A549 (cell line): ENCODE measurements around the gene RSPH4A. TPM values are rescaled to one million over a fixed set of nuclear protein-coding genes. Genes with fewer than 3 reads are reported as not detected.
A peak's percentile ranks its signal among the peaks of the same experiment; 100 is the strongest.
"Not testable (repeated sequence)": the region's sequence is repeated elsewhere in the genome, so short reads cannot be mapped to it uniquely, and the experiment has no call there.

Source experiments
- ATAC-seq, 2 experiments: fragments of 200-7000 bp in 1 of 2; fragments of >200 bp in 1 of 2; cut with Nextera tagmentation in 1 of 2; cut with Tn5 transposase in 1 of 2; 3 replicates each; pipeline versions ENCODE4 v1.8.0 to v1.9.1; 2018 to 2020; ENCODE audit warnings: mild to moderate bottlenecking in 1 of 2, moderate library complexity in 1 of 2
- CTCF ChIA-PET: fragments of 300-600 bp; sonication (Branson Sonifier 250); formaldehyde crosslinking; extraction: SDS; loops from one replicate; lab custom pipeline; 2021; ENCODE audit warnings: antibody characterized with exemption, inconsistent platforms; lab: Yijun Ruan, JAX
- POLR2A ChIA-PET: fragments of 350-600 bp; formaldehyde crosslinking; extraction: SDS; loops from one replicate; lab custom pipeline; 2021; ENCODE audit warnings: antibody characterized with exemption, inconsistent platforms; lab: Yijun Ruan, JAX
- DNase-seq, 2 experiments: peaks; one replicate each; pipeline versions ENCODE4 v3.0.0 to v3.0.0-alpha.2; 2011 to 2016; ENCODE audit warnings: low read depth in 1 of 2, low spot score in 1 of 2
- FAIRE-seq: peaks from 2 replicates; lab custom pipeline; 2011; peaks lifted over from hg19 to GRCh38; lab: Jason Lieb, UNC
- H3K27ac ChIP-seq, 2 experiments: fragments of >200 bp; sonication (Bioruptor Twin); formaldehyde crosslinking; 3 replicates each; pipeline ENCODE4 v1.5.1; 2016 to 2017
- H3K4me1 ChIP-seq: fragments of >200 bp; sonication (Bioruptor Twin); formaldehyde crosslinking; 3 replicates; pipeline ENCODE4 v1.6.1; 2016
- H3K4me2 ChIP-seq: fragments of >200 bp; sonication (Bioruptor Twin); formaldehyde crosslinking; 3 replicates; pipeline ENCODE4 v1.6.1; 2016
- H3K4me3 ChIP-seq: fragments of >200 bp; sonication (Bioruptor Twin); formaldehyde crosslinking; 3 replicates; pipeline ENCODE4 v1.5.1; 2016
- H3K9me3 ChIP-seq: fragments of >200 bp; sonication (Bioruptor Twin); formaldehyde crosslinking; 3 replicates; pipeline ENCODE4 v1.6.1; 2016
- CBX8 ChIP-seq: fragments of 200-600 bp; sonication (generic); IDR thresholded peaks from 2 replicates; pipeline ENCODE4 v1.6.1; 2016
- CHD2 ChIP-seq: fragments of 150-350 bp; IDR thresholded peaks from 2 replicates; pipeline ENCODE4 v1.6.1; 2014; ENCODE audit warnings: low read length; ENCODE audit not compliant: partially characterized antibody
- CHD4 ChIP-seq: fragments of 200-600 bp; sonication (generic); IDR thresholded peaks from 2 replicates; pipeline ENCODE4 v1.6.1; 2016; ENCODE audit warnings: antibody characterized with exemption, mild to moderate bottlenecking, borderline replicate concordance
- CTCF ChIP-seq: fragments of >200 bp; sonication (Bioruptor Twin); formaldehyde crosslinking; IDR thresholded peaks from 3 replicates; pipeline ENCODE4 v1.5.1; 2016
- EP300 ChIP-seq, 2 experiments: fragments of >200 bp; sonication (Bioruptor Twin); formaldehyde crosslinking; IDR thresholded peaks; 2 replicates in 1 of 2; 3 replicates in 1 of 2; pipeline ENCODE4 v1.6.1; 2016 to 2017
- ESRRA ChIP-seq: fragments of 150-350 bp; IDR thresholded peaks from 2 replicates; pipeline ENCODE4 v1.6.1; 2014; ENCODE audit warnings: mild to moderate bottlenecking, low read length, borderline replicate concordance
- HDAC2 ChIP-seq: fragments of 200-600 bp; sonication (generic); IDR thresholded peaks from 2 replicates; pipeline ENCODE4 v1.6.1; 2016
- MAX ChIP-seq: IDR thresholded peaks from 2 replicates; pipeline ENCODE4 v1.6.1; 2012
- MYC ChIP-seq: IDR thresholded peaks from 2 replicates; pipeline ENCODE4 v1.6.1; 2012; ENCODE audit warnings: mild to moderate bottlenecking, inconsistent platforms, low read length, improper control_type of control experiment, borderline replicate concordance
- NR3C1 ChIP-seq: fragments of >200 bp; sonication (Bioruptor Twin); formaldehyde crosslinking; IDR thresholded peaks from 3 replicates; pipeline ENCODE4 v1.6.1; 2017
- PHF8 ChIP-seq: fragments of 200-600 bp; sonication (generic); IDR thresholded peaks from 2 replicates; pipeline ENCODE4 v1.6.1; 2016; ENCODE audit warnings: low read depth, mild to moderate bottlenecking, antibody characterized with exemption, moderate library complexity, borderline replicate concordance
- RCOR1 ChIP-seq: fragments of 150-350 bp; IDR thresholded peaks from 2 replicates; pipeline ENCODE4 v1.6.1; 2014; ENCODE audit warnings: antibody characterized with exemption, low read length, low read depth
- RFX5 ChIP-seq: fragments of 450-650 bp; IDR thresholded peaks from 2 replicates; pipeline ENCODE4 v1.7.1; 2014; ENCODE audit warnings: antibody characterized with exemption, mild to moderate bottlenecking, moderate library complexity
- SREBF2 ChIP-seq: fragments of 450-650 bp; IDR thresholded peaks from 2 replicates; pipeline ENCODE4 v1.6.1; 2014; ENCODE audit warnings: mild to moderate bottlenecking, moderate library complexity
- TFCP2L1 ChIP-seq: fragments of 250-450 bp; sonication (Bioruptor Pico); IDR thresholded peaks from 2 replicates; pipeline ENCODE4 v1.5.0; 2021; ENCODE audit warnings: mild to moderate bottlenecking
- TP53 ChIP-seq: fragments of 250-450 bp; sonication (Bioruptor Pico); IDR thresholded peaks from 2 replicates; pipeline ENCODE4 v1.5.0; 2021; ENCODE audit warnings: mild to moderate bottlenecking, moderate library complexity
- ZC3H11A ChIP-seq: fragments of 450-650 bp; IDR thresholded peaks from 2 replicates; pipeline ENCODE4 v1.6.1; 2014; ENCODE audit warnings: antibody characterized with exemption, mild to moderate bottlenecking
- ZFP36 ChIP-seq: fragments of 450-650 bp; IDR thresholded peaks from 2 replicates; pipeline ENCODE4 v1.6.1; 2014; ENCODE audit warnings: borderline replicate concordance; ENCODE audit not compliant: partially characterized antibody
- ZNF302 ChIP-seq: fragments of 250-450 bp; sonication (Bioruptor Pico); IDR thresholded peaks from 2 replicates; pipeline ENCODE4 v1.9.0; 2021; ENCODE audit warnings: inconsistent platforms, mild to moderate bottlenecking, moderate library complexity
- WGBS: methylation state at CpG from one replicate; pipeline ENCODE4 v1.1.6; 2017; ENCODE audit errors: missing lambda C conversion rate; 5-methylcytosine and 5-hydroxymethylcytosine counted together
- polyA plus RNA-seq, 4 experiments: library from polyadenylated mRNA; depleted of rRNA in 3 of 4; stranded (reverse); fragments of >200 nt; fragmentation: RNase III in 1 of 4; extraction: RNeasy Plus Mini Kit Qiagen cat#74134 plus additional on column Dnase treatment in 1 of 4; gene quantifications; 2 replicates in 3 of 4; 3 replicates in 1 of 4; pipeline ENCODE4 v1.2.3, GENCODE V29; 2011 to 2017
- TF ChIP-seq, protein P1 (sequence below): fragments of >200 bp; sonication (Bioruptor Twin); formaldehyde crosslinking; IDR thresholded peaks from 2 replicates; pipeline ENCODE4 v1.6.1; 2016
- TF ChIP-seq, protein P2 (sequence below): fragments of 250-450 bp; sonication (Bioruptor Pico); IDR thresholded peaks from 2 replicates; pipeline ENCODE4 v1.5.0; 2021; ENCODE audit warnings: mild to moderate bottlenecking, moderate library complexity, borderline replicate concordance

The RSPH4A gene
- polyA plus RNA-seq, 2 of the 4 experiments (the other 2 are of a cell fraction): 0.13 to 0.28 TPM

DNA sequence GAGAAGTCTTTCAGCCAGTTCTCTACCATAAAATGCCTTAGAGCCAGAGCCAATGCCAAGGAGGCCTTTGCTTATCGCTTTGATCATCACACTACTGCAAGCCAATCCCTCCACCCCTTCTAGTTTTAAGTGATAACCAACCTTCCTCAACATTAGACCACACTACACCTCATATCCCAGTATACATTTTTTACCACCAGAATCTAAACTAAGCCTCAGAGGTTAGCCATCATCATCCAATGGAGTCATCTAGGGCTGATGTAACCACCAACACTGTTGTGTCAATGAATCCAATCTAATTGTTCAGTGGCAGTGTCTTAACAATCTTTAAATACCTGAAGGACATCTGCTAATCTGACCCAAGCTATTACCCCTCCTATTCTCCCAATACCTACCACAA, 45.9 kb downstream of the RSPH4A start (continued):
- TF ChIP-seq PHF8 (no peak), TFCP2L1 (no peak), MYC (no peak), TP53 (CRISPR knock-in tag) (no peak), RFX5 (no peak), HDAC2 (no peak), ZNF302 (no peak), CBX8 (no peak), SREBF2 (no peak)

DNA sequence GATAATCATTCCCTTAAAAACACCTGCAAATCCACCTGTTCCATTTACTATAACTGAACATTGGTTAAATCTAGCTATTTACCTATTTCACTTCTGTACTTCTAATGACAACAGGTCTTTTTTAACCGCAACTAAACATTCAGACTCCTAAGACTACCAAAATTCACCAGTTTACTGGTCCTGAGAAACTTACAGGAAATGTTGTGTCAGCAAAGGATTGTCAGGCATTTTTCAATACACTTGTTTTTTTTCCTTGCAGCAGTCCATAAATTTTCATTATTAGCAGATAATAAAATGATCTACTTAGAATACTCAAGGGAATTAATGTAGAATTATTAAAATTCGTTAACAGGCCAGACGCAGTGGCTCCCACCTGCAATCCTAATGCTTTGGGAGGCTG, 47.0 kb downstream of the RSPH4A start:
- DNase-seq: no peak
- H3K4me2 ChIP-seq: no peak overlapping the region
- no peak overlapping the region for H3K4me3 ChIP-seq
- 94% methylated on average over 3 of the region's 3 CpGs for WGBS
- ATAC-seq: no peak
- no peak overlapping the region for H3K27ac ChIP-seq
- TF ChIP-seq, protein P1, sequence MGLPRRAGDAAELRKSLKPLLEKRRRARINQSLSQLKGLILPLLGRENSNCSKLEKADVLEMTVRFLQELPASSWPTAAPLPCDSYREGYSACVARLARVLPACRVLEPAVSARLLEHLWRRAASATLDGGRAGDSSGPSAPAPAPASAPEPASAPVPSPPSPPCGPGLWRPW: no peak
- TF ChIP-seq NR3C1 (no peak), ZFP36 (no peak)
- H3K9me3 ChIP-seq: no peaks in the 10 kb centered on the region
- POLR2A ChIA-PET: no interaction called here
- CTCF ChIA-PET: no interaction called here
- H3K4me1 ChIP-seq: peaks cover 22% of the 10 kb centered on the region
- FAIRE-seq: no peak

DNA sequence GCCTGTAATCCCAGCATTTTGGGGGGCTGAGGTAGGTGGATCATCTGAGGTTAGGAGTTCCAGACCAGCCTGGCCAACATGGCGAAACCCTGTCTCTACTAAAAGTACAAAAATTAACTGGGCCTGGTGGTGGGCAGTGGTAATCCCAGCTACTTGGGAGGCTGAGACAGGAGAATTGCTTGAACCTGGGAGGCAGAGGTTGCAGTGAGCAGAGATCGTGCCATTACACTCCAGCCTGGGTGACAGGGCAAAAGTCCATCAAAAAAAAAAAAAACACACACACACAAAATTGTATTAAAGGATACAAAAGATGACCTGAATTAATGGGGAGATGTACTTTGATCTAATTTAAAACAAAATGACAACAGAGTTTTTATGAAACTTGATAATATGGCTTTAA, 47.9 kb downstream of the RSPH4A start:
- DNase-seq, H3K27ac ChIP-seq, ATAC-seq, H3K4me2 ChIP-seq, H3K9me3 ChIP-seq, FAIRE-seq, POLR2A ChIA-PET, H3K4me3 ChIP-seq: not testable (repeated sequence)
- 96% methylated on average over 2 of the region's 2 CpGs for WGBS
- H3K4me1 ChIP-seq: peaks cover 22% of the 10 kb centered on the region
- CTCF ChIA-PET: interaction anchor here (1.4 kb wide), 1 partner anchor 19 kb away, joined by 3 read pairs; no protein-coding TSS in a partner anchor

GRCh38 chr6:116665464-116665863, 49.2 kb downstream of the RSPH4A start:
- no peak for TF ChIP-seq EP300 (IDR thresholded peaks at IDR 0.05)
- no peak for TF ChIP-seq ZC3H11A
- TF ChIP-seq RFX5: no peak
- TF ChIP-seq RCOR1: no peak
- TF ChIP-seq MAX: no peak
- no peak for TF ChIP-seq CHD4
- TF ChIP-seq, protein P1: no peak
- no peak for DNase-seq
- ATAC-seq: no peak
- Histone ChIP-seq H3K9me3 (no peaks in the 10 kb centered on the region), H3K4me1 (peaks cover 22% of the 10 kb centered on the region), H3K27ac (no peak overlapping the region), H3K4me3 (no peak overlapping the region), H3K4me2 (peak overlapping the region; percentile 94)
- ChIA-PET POLR2A (no interaction called here), CTCF (no interaction called here)
- no peak for FAIRE-seq
- 84% methylated on average over 7 of the region's 7 CpGs for WGBS

- ATAC-seq (no peak), FAIRE-seq (no peak), DNase-seq (no peak)
- ChIA-PET CTCF (interaction anchor here (1.1 kb wide), 1 partner anchor 388 kb away, joined by 3 read pairs; no protein-coding TSS in a partner anchor), POLR2A (interaction anchor here (0.6 kb wide), 1 partner anchor 774 kb away, joined by 6 read pairs; no protein-coding TSS in a partner anchor)
- WGBS: 20% methylated on average over 1 of the region's 1 CpG
- TF ChIP-seq CTCF: no peak
- TF ChIP-seq CHD2: no peak
- TF ChIP-seq, protein P2, sequence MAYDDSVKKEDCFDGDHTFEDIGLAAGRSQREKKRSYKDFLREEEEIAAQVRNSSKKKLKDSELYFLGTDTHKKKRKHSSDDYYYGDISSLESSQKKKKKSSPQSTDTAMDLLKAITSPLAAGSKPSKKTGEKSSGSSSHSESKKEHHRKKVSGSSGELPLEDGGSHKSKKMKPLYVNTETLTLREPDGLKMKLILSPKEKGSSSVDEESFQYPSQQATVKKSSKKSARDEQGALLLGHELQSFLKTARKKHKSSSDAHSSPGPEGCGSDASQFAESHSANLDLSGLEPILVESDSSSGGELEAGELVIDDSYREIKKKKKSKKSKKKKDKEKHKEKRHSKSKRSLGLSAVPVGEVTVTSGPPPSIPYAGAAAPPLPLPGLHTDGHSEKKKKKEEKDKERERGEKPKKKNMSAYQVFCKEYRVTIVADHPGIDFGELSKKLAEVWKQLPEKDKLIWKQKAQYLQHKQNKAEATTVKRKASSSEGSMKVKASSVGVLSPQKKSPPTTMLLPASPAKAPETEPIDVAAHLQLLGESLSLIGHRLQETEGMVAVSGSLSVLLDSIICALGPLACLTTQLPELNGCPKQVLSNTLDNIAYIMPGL: no peak
- no peak for TF ChIP-seq ESRRA
- H3K9me3 ChIP-seq: no peaks in the 10 kb centered on the region
- H3K4me3 ChIP-seq: no peak overlapping the region
- no peak overlapping the region for H3K27ac ChIP-seq
- H3K4me2 ChIP-seq: peak overlapping the region; percentile 94
- peaks cover 22% of the 10 kb centered on the region for H3K4me1 ChIP-seq
Measured at GRCh38 chr6:116666869-116667268, 50.6 kb downstream of the RSPH4A start.
